Panc1 (cell line): ENCODE data around the gene FMO2. TPM values are rescaled to one million over a fixed set of nuclear protein-coding genes. Genes with fewer than 3 reads are reported as not detected.

Source experiments
- ATAC-seq: fragments of 200-7000 bp; cut with Tn5 transposase; 2 replicates; pipeline ENCODE4 v1.9.1; 2020; ENCODE audit warnings: mild to moderate bottlenecking, moderate library complexity
- BruUV-seq: library from RNA; stranded (reverse); fragments of 400-500 nt; replicated peaks from 2 replicates; lab custom pipeline; 2021; lab: Mats Ljungman, UMichigan
- CTCF ChIA-PET: fragments of 300-600 bp; sonication (Branson Sonifier 250); formaldehyde crosslinking; loops from one replicate; lab custom pipeline; 2022; ENCODE audit warnings: antibody characterized with exemption; lab: Charles Lee
- POLR2A ChIA-PET: fragments of 300-600 bp; sonication (Branson Sonifier 250); formaldehyde crosslinking; loops from one replicate; lab custom pipeline; 2022; ENCODE audit warnings: antibody characterized with exemption; lab: Charles Lee
- DNase-seq: peaks from one replicate; pipeline ENCODE4 v3.0.0-alpha.2; 2010; ENCODE audit warnings: low read depth, low spot score
- H3K27ac ChIP-seq: 2 replicates; pipeline ENCODE4 v1.5.1; 2011; ENCODE audit warnings: mild to moderate bottlenecking, low read length, inconsistent platforms
- H3K27me3 ChIP-seq: fragments of 200-500 bp; sonication (Bioruptor generic); 2 replicates; pipeline ENCODE4 v1.6.0; 2014; ENCODE audit warnings: low read length, inconsistent platforms; ENCODE audit not compliant: control insufficient read depth, insufficient read depth
- H3K36me3 ChIP-seq: fragments of 200-500 bp; sonication (Bioruptor generic); 2 replicates; pipeline ENCODE4 v1.5.1; 2014; ENCODE audit warnings: inconsistent platforms, mild to moderate bottlenecking, low read length, moderate library complexity; ENCODE audit not compliant: control insufficient read depth, insufficient read depth
- H3K4me1 ChIP-seq: 2 replicates; pipeline ENCODE4 v1.5.1; 2011; ENCODE audit warnings: inconsistent platforms, mild to moderate bottlenecking, low read length, moderate library complexity; ENCODE audit not compliant: control insufficient read depth, insufficient read depth
- H3K4me3 ChIP-seq, 2 experiments: 2 replicates each; pipeline ENCODE4 v1.5.1; 2011 to 2012; ENCODE audit warnings: low read depth in 2 of 2, low read length in 2 of 2, mild to moderate bottlenecking in 2 of 2, inconsistent platforms in 1 of 2, moderate library complexity in 1 of 2
- H3K9me3 ChIP-seq: fragments of 200-500 bp; sonication (Bioruptor generic); 2 replicates; pipeline ENCODE4 v1.5.1; 2014; ENCODE audit warnings: low read depth, mild to moderate bottlenecking, inconsistent platforms, low read length, moderate library complexity; ENCODE audit not compliant: control insufficient read depth, insufficient read depth
- POLR2AphosphoS5 ChIP-seq: IDR thresholded peaks from 2 replicates; pipeline ENCODE4 v1.6.1; 2012; ENCODE audit warnings: mild to moderate bottlenecking, low read depth, low read length, moderate library complexity
- SIN3A ChIP-seq: IDR thresholded peaks from 2 replicates; pipeline ENCODE4 v1.6.1; 2012; ENCODE audit warnings: low read depth, mild to moderate bottlenecking, low read length, moderate library complexity, borderline replicate concordance; ENCODE audit not compliant: insufficient read depth
- TCF7L2 ChIP-seq: IDR thresholded peaks from 2 replicates; pipeline ENCODE4 v1.6.1; 2011; ENCODE audit warnings: mild to moderate bottlenecking, low read depth, low read length, inconsistent platforms
- in situ Hi-C: cut with HindIII; loops from 2 replicates; pipeline ENCODE4 v1.10.0; 2016; ENCODE audit warnings: low sequenced_read_pairs, low pct_unique_long_range_greater_than_20kb
- intact Hi-C: fragments of 100-400 bp; cut with micrococcal nuclease; formaldehyde crosslinking; loops from one replicate; pipeline ENCODE4 v1.10.0; 2022; ENCODE audit not compliant: unreplicated experiment
- total RNA-seq: library from RNA; stranded (reverse); gene quantifications from one replicate; pipeline ENCODE4 v1.2.1, GENCODE V29; 2021; ENCODE audit not compliant: unreplicated experiment
- TF ChIP-seq, protein P1 (sequence below), 2 experiments: IDR thresholded peaks; 2 replicates each; pipeline ENCODE4 v1.6.1; 2011 to 2012; ENCODE audit warnings: low read depth in 2 of 2, control low read depth in 1 of 2, low read length in 1 of 2, mild to moderate bottlenecking in 1 of 2, moderate library complexity in 1 of 2; ENCODE audit not compliant: insufficient read depth in 1 of 2
- TF ChIP-seq, protein P2 (sequence below): fragments of 450-650 bp; IDR thresholded peaks from 2 replicates; pipeline ENCODE4 v1.5.1; 2017; ENCODE audit warnings: mild to moderate bottlenecking

The FMO2 gene
- total RNA-seq, 1 experiment from 2014 or later, result 0.08 TPM

GRCh38 chr1:171173069-171173468 lies 12.0 kb upstream of the FMO2 start:
- intact Hi-C loops, result no loop called here
- Histone ChIP-seq H3K4me1 (no peaks in the 10 kb centered on the region), H3K36me3 (no peaks in the 10 kb centered on the region), H3K9me3 (no peaks in the 10 kb centered on the region), H3K4me3 (no peak overlapping the region), H3K27ac (no peak overlapping the region), H3K27me3 (no peaks in the 10 kb centered on the region)
- ATAC-seq (no peak), DNase-seq (no peak)
- POLR2A ChIA-PET, result no interaction called here
- in situ Hi-C loops, result no loop called here
- BruUV-seq, result no TSS peak
- TF ChIP-seq POLR2AphosphoS5, result no peak
- no peak for TF ChIP-seq SIN3A
- TF ChIP-seq, protein P1, sequence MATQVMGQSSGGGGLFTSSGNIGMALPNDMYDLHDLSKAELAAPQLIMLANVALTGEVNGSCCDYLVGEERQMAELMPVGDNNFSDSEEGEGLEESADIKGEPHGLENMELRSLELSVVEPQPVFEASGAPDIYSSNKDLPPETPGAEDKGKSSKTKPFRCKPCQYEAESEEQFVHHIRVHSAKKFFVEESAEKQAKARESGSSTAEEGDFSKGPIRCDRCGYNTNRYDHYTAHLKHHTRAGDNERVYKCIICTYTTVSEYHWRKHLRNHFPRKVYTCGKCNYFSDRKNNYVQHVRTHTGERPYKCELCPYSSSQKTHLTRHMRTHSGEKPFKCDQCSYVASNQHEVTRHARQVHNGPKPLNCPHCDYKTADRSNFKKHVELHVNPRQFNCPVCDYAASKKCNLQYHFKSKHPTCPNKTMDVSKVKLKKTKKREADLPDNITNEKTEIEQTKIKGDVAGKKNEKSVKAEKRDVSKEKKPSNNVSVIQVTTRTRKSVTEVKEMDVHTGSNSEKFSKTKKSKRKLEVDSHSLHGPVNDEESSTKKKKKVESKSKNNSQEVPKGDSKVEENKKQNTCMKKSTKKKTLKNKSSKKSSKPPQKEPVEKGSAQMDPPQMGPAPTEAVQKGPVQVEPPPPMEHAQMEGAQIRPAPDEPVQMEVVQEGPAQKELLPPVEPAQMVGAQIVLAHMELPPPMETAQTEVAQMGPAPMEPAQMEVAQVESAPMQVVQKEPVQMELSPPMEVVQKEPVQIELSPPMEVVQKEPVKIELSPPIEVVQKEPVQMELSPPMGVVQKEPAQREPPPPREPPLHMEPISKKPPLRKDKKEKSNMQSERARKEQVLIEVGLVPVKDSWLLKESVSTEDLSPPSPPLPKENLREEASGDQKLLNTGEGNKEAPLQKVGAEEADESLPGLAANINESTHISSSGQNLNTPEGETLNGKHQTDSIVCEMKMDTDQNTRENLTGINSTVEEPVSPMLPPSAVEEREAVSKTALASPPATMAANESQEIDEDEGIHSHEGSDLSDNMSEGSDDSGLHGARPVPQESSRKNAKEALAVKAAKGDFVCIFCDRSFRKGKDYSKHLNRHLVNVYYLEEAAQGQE (IDR thresholded peaks at IDR 0.05; ENCODE audit: insufficient read depth in 1 of 2, low read depth in 2 of 2, low read length in 1 of 2), result no peak
- no peak for TF ChIP-seq TCF7L2
- TF ChIP-seq, protein P2, sequence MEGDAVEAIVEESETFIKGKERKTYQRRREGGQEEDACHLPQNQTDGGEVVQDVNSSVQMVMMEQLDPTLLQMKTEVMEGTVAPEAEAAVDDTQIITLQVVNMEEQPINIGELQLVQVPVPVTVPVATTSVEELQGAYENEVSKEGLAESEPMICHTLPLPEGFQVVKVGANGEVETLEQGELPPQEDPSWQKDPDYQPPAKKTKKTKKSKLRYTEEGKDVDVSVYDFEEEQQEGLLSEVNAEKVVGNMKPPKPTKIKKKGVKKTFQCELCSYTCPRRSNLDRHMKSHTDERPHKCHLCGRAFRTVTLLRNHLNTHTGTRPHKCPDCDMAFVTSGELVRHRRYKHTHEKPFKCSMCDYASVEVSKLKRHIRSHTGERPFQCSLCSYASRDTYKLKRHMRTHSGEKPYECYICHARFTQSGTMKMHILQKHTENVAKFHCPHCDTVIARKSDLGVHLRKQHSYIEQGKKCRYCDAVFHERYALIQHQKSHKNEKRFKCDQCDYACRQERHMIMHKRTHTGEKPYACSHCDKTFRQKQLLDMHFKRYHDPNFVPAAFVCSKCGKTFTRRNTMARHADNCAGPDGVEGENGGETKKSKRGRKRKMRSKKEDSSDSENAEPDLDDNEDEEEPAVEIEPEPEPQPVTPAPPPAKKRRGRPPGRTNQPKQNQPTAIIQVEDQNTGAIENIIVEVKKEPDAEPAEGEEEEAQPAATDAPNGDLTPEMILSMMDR, result no peak
- CTCF ChIA-PET, result no interaction called here

GRCh38 chr1:171174560-171175294 lies 10.4 kb upstream of the FMO2 start:
- no peaks in the 10 kb centered on the region for H3K36me3 ChIP-seq
- ChIA-PET CTCF (no interaction called here), POLR2A (no interaction called here)
- no peaks in the 10 kb centered on the region for H3K9me3 ChIP-seq
- in situ Hi-C loops, result no loop called here
- BruUV-seq, result no TSS peak
- TF ChIP-seq TCF7L2, result no peak
- TF ChIP-seq, protein P1 (IDR thresholded peaks at IDR 0.05; ENCODE audit: insufficient read depth in 1 of 2, low read depth in 2 of 2, low read length in 1 of 2), result no peak
- no peak for TF ChIP-seq POLR2AphosphoS5
- H3K27me3 ChIP-seq, result no peaks in the 10 kb centered on the region
- no peak for DNase-seq
- no peak overlapping the region for H3K27ac ChIP-seq
- H3K4me1 ChIP-seq, result no peaks in the 10 kb centered on the region
- no peak for ATAC-seq
- H3K4me3 ChIP-seq, result no peak overlapping the region
- intact Hi-C loops, result no loop called here
